Caco-2 (cell line): ENCODE measurements around the gene NMB. TPM values are rescaled to one million over a fixed set of nuclear protein-coding genes. Genes with fewer than 3 reads are reported as not detected.

Experiments
- BruUV-seq: library from RNA; stranded (reverse); fragments of 400-500 nt; replicated peaks from 2 replicates; lab custom pipeline; 2021; lab: Mats Ljungman, UMichigan
- CTCF ChIA-PET: fragments of 300-600 bp; sonication (Branson Sonifier 250); formaldehyde crosslinking; loops from one replicate; lab custom pipeline; 2022; ENCODE audit warnings: antibody characterized with exemption; lab: Charles Lee
- POLR2A ChIA-PET: fragments of 300-600 bp; sonication (Branson Sonifier 250); formaldehyde crosslinking; loops from one replicate; lab custom pipeline; 2022; ENCODE audit warnings: antibody characterized with exemption; lab: Charles Lee
- DNase-seq, 2 experiments: peaks; one replicate each; pipeline versions ENCODE4 v3.0.0 to v3.0.0-alpha.2; 2020 to 2022
- H3K27me3 ChIP-seq: replicated peaks from 2 replicates; pipeline ENCODE4 v1.6.0; 2011; ENCODE audit warnings: low read length; ENCODE audit not compliant: control insufficient read depth, insufficient read depth
- H3K36me3 ChIP-seq: 2 replicates; pipeline ENCODE4 v1.5.1; 2011; ENCODE audit warnings: low read length; ENCODE audit not compliant: control insufficient read depth, insufficient read depth
- H3K4me1 ChIP-seq: fragments of 250-450 bp; sonication (Bioruptor Pico); 2 replicates; pipeline ENCODE4 v1.5.1; 2020; ENCODE audit warnings: mild to moderate bottlenecking
- H3K4me3 ChIP-seq: 2 replicates; pipeline ENCODE4 v1.5.1; 2011; ENCODE audit warnings: low read depth, mild to moderate bottlenecking, control low read depth, low read length
- H3K9me3 ChIP-seq: fragments of 250-450 bp; sonication (Bioruptor Pico); 2 replicates; pipeline ENCODE4 v1.5.1; 2020; ENCODE audit warnings: mild to moderate bottlenecking, moderate library complexity
- H3K27ac Mint-ChIP-seq: one replicate; pipeline ENCODE4 v1.8.0; 2022; ENCODE audit warnings: mixed read lengths; ENCODE audit not compliant: unreplicated experiment
- H3K27me3 Mint-ChIP-seq: one replicate; pipeline ENCODE4 v1.8.0; 2022; ENCODE audit warnings: mixed read lengths; ENCODE audit not compliant: insufficient read depth, unreplicated experiment
- H3K36me3 Mint-ChIP-seq: one replicate; pipeline ENCODE4 v1.8.0; 2022; ENCODE audit warnings: mild to moderate bottlenecking, mixed read lengths; ENCODE audit not compliant: insufficient read depth, unreplicated experiment
- H3K4me1 Mint-ChIP-seq: one replicate; pipeline ENCODE4 v1.8.0; 2022; ENCODE audit warnings: low read depth, mixed read lengths; ENCODE audit not compliant: unreplicated experiment
- H3K4me3 Mint-ChIP-seq: one replicate; pipeline ENCODE4 v1.8.0; 2022; ENCODE audit warnings: mild to moderate bottlenecking, moderate library complexity, mixed read lengths; ENCODE audit not compliant: unreplicated experiment
- H3K9me3 Mint-ChIP-seq: one replicate; pipeline ENCODE4 v1.8.0; 2022; ENCODE audit warnings: mixed read lengths; ENCODE audit not compliant: unreplicated experiment
- CTCF ChIP-seq, 2 experiments: fragments of 200-600 bp in 1 of 2; IDR thresholded peaks; 1 replicate in 1 of 2; 2 replicates in 1 of 2; pipeline versions ENCODE4 v1.5.1 to v1.8.0; 2011 to 2022; ENCODE audit warnings: antibody characterized with exemption in 1 of 2, control low read depth in 1 of 2, inconsistent platforms in 1 of 2, low read depth in 1 of 2, low read length in 1 of 2, mild to moderate bottlenecking in 1 of 2, moderate library complexity in 1 of 2; ENCODE audit not compliant: insufficient read depth in 1 of 2, severe bottlenecking in 1 of 2, unreplicated experiment in 1 of 2
- intact Hi-C: fragments of 100-400 bp; cut with micrococcal nuclease; formaldehyde crosslinking; loops from one replicate; pipeline ENCODE4 v1.10.0; 2022; ENCODE audit not compliant: unreplicated experiment
- total RNA-seq: library from RNA; stranded (reverse); gene quantifications from 2 replicates; pipeline ENCODE4 v1.2.3, GENCODE V29; 2022

NMB gene
- total RNA-seq, 1 experiment from 2014 or later, result 8.6 TPM

GRCh38 chr15:84654689-84655453 is 3.1 kb downstream of the NMB start:
- H3K4me3 Mint-ChIP-seq, result peak overlapping the region; percentile 97
- peak overlapping the region; percentile 98 for H3K27ac Mint-ChIP-seq
- CTCF ChIA-PET, result interaction anchor here (0.9 to 2.0 kb wide), 5 partner anchors 11 to 84 kb away, joined by 3 to 5 read pairs (median 4); no protein-coding TSS in a partner anchor
- H3K36me3 ChIP-seq, result peaks cover 2% of the 10 kb centered on the region
- BruUV-seq, result TSS peak; percentile 83
- POLR2A ChIA-PET, result interaction anchor here (0.5 to 1.2 kb wide), 4 partner anchors 16 to 112 kb away, joined by 3 to 10 read pairs (median 4); no protein-coding TSS in a partner anchor
- intact Hi-C loops, result loop anchor here (1.0 to 10.0 kb wide), 5 partner anchors 24 to 273 kb away; partner anchors contain the start of genes ALPK3 and SEC11A
- peak overlapping the region; percentile 62 for H3K4me3 ChIP-seq
- H3K4me1 Mint-ChIP-seq, result peaks cover 21% of the 10 kb centered on the region
- peak; percentile 36 to 42 for TF ChIP-seq CTCF (IDR thresholded peaks at IDR 0.05; ENCODE audit: insufficient read depth in 1 of 2, low read depth in 1 of 2, low read length in 1 of 2, severe bottlenecking in 1 of 2, unreplicated experiment in 1 of 2)
- H3K27me3 ChIP-seq, result no peaks in the 10 kb centered on the region
- no peaks in the 10 kb centered on the region for H3K27me3 Mint-ChIP-seq
- no peaks in the 10 kb centered on the region for H3K9me3 Mint-ChIP-seq
- DNase-seq, result peak; percentile 48 to 55
- no peaks in the 10 kb centered on the region for H3K9me3 ChIP-seq
- H3K4me1 ChIP-seq, result peaks cover 10% of the 10 kb centered on the region; the same call in 1 of the 2 replicates
- H3K36me3 Mint-ChIP-seq, result peaks cover 29% of the 10 kb centered on the region

- Mint-ChIP-seq H3K27me3 (no peaks in the 10 kb centered on the region), H3K4me1 (peaks cover 21% of the 10 kb centered on the region), H3K27ac (peak within 1 kb of the TSS; percentile 98), H3K36me3 (peaks cover 26% of the 10 kb centered on the region), H3K9me3 (no peaks in the 10 kb centered on the region), H3K4me3 (peak within 1 kb of the TSS; percentile 97)
- peak; percentile 93 to 95 for DNase-seq
- BruUV-seq, result TSS peak; percentile 72
- peaks cover 9% of the 10 kb centered on the region; the same call in 1 of the 2 replicates for H3K4me1 ChIP-seq
- CTCF ChIA-PET, result interaction anchor here (0.9 to 2.0 kb wide), 6 partner anchors 10 to 83 kb away, joined by 3 to 7 read pairs (median 4); no protein-coding TSS in a partner anchor
- peak within 1 kb of the TSS; percentile 62 for H3K4me3 ChIP-seq
- intact Hi-C loops, result loop anchor here (1.0 to 10.0 kb wide), 5 partner anchors 23 to 274 kb away; partner anchors contain the start of genes ALPK3 and SEC11A
- H3K36me3 ChIP-seq, result peaks cover 2% of the 10 kb centered on the region
- no peaks in the 10 kb centered on the region for H3K27me3 ChIP-seq
- TF ChIP-seq CTCF (IDR thresholded peaks at IDR 0.05; ENCODE audit: insufficient read depth in 1 of 2, low read depth in 1 of 2, low read length in 1 of 2, severe bottlenecking in 1 of 2, unreplicated experiment in 1 of 2), result no peak
- POLR2A ChIA-PET, result interaction anchor here (0.5 to 1.2 kb wide), 4 partner anchors 16 to 113 kb away, joined by 3 to 10 read pairs (median 4); no protein-coding TSS in a partner anchor
- H3K9me3 ChIP-seq, result no peaks in the 10 kb centered on the region
Measured at GRCh38 chr15:84653910-84654688, 3.9 kb downstream of the NMB start, which contains the start of gene WDR73. TSS of gene WDR73 (minus strand) at chr15:84654283. CDS start at chr15:84654274, 9 bp downstream.
